Raji (cell line): ENCODE results near the gene TMEM98.

Source experiments
- POLR2A ChIP-seq: IDR thresholded peaks from 2 replicates; pipeline ENCODE4 v1.6.1; 2011; ENCODE audit warnings: low read depth, low read length, control low read depth; ENCODE audit not compliant: insufficient read depth

The TMEM98 gene

DNA sequence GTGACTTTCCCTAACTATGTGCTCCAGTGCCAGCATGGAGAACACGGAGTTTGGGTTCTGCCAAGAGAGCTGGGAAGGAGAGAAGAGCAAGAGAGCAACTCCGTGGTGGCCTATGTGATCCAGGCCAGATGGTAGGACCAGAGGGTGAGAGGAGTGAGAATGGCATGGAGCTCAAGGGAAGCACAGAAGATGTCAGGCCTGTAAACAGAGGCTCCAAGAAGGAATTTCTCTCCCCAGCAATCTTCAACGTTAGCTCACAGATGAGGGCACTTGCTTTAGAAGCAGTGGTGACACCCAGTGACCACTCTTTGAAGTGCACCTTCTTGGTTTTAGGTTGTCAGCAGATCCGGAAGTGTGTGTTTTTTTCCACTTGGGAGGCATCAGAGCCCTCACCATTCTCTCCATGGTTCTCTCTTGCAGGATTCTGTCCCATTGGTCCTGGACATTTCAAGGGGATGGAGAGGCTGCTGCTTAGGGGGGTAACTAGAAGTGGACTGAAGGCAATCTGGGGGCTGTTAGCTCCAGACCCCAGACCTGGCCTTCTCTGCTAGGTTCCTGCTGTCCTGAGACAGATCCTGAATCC lies 18.1 kb upstream of the TMEM98 start:
- TF ChIP-seq POLR2A: no peak

DNA sequence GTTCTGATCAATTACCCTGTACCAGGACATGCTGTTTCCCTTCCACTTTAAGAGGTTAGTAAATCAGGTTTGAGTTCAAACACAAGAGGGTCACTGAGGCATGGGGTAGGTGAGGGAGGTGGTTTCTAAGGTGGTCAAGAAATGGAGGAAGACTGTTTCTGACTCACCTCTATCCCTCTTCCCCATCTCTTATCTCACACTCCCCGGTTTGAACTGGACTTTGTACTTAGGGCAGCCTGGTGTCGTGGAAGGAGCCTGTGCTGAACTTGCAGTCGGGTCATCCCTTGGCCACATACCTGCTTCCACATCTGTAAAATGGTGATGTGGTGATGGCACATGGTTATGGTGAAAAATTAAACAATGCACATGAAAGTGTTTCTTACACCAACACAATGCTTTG lies 17.2 kb upstream of the TMEM98 start:
- TF ChIP-seq POLR2A: no peak

DNA sequence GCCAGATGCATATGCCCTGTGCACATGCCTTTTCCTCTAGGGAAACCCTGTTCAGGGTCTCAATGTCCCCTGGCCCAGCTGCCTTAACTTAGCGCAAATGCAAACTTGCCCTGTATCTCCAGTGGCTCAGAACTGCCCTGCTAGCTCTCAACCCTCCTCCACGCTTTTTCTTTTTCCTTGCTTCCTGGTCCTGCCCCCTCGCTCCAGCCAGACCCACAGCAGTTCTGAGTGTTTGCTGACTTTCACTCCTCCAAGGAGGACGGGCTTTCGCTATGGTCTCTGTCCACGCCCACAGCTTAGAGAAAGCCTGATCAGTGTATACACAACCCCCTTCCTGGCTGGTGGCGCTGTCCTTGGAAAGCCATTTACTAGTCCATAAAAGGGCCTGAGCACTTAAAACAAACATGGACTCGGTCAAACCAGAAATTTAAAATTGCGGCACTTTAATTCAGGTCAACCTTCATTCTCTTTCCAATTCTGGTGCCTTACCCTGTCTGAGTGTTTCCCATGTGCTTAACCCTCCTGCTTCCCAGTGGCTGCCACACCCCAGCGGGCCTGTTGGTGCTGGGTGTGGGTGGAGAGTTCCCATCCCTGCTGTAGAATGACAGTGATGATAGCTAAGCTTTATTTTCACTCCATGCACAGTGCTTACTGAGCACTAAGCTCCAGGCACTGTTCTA lies 15.6 kb upstream of the TMEM98 start:
- no peak for TF ChIP-seq POLR2A

DNA sequence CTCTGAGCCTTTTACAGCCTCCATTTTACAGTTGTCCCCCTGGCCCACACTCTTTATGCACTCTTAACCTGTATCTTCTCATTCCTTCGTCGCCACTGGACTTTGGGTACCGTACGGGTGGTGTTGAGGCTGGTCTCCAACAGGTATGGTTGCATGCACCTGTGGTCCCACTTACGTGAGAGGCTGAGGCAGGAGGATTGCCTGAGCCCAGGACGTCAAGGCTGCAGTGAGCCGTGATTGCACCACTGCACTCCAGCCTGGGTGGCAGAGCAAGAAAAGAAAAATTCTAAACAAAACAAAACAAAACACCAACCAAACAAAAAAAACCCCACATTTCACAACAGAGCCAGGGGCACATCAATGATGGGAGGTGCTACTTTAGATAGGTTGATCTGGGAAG lies 14.4 kb upstream of the TMEM98 start:
- no peak for TF ChIP-seq POLR2A

DNA sequence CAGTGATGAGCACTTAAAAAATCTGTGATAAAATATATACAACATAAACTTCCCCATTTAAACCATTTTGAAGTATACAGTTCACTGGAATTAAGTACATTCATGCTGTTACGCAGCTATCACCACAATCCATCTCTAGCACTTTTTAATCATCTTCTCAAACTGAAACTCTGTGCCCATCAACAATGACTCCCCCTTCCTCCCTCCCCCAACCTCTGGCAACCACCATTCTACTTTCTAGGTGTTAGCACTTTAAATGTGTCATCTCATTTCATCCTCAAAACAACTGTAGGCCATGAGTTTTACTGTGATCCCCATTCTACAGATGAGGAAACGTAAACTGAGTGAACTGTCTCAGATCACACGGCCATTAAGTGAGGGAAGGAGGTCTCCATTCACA lies 13.8 kb upstream of the TMEM98 start:
- TF ChIP-seq POLR2A: no peak

DNA sequence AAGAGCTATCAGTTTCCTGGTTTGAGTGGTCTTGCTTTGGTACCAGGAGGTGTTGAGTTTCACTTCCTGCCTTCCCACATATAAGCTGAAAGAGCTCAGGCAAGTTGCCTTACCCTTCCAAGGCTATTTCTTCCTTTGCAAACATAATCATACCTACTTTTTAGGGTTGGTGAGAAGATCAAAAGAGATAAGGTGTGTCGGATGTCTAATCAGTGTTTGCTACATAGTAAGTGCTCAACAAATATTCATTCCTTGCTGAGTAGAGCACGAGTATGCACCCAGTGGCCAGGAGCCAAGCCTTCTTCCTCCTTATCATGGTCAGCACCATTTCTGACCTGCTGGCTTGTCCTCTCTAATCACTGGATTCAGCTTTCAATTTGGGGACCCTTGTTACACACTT lies 12.7 kb upstream of the TMEM98 start:
- TF ChIP-seq POLR2A: no peak

DNA sequence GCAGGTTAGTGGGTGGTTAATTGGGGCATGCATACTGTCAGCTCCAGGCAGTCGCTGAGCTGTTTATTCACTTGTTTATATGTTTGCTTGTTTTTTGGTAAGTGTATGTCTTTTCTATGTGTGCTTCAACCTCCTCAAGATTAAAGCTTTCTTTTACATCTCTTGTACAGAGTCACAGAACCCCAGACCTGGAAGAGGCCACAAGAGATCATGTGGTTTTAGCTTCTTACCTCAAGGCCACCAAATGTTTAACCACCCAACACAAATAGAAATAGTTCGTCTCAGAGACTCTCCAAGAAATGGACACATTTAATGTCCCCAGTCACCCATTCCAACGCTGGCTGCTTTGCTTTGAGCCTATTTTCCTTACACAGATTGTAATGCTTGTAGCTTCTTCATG lies 11.8 kb upstream of the TMEM98 start:
- no peak for TF ChIP-seq POLR2A

DNA sequence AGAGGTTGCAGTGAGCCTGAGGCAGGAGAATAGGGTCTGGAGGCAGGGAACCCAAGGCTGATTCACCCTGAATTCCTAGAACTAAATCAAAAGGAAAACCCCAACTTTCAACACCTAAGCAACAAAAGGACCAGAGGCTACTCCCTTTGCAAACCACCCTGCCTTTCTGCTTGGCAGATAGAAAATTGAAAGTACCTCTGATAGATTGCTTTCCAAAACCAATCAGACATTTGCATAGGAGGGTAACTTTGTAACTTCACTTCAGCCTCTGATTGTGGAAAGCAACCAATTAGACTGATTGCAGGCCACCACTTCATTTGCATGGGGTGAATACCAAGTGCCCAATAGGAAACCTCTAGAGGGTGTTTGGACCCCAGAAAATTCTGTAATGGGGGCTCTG lies 10.9 kb upstream of the TMEM98 start:
- no peak for TF ChIP-seq POLR2A

DNA sequence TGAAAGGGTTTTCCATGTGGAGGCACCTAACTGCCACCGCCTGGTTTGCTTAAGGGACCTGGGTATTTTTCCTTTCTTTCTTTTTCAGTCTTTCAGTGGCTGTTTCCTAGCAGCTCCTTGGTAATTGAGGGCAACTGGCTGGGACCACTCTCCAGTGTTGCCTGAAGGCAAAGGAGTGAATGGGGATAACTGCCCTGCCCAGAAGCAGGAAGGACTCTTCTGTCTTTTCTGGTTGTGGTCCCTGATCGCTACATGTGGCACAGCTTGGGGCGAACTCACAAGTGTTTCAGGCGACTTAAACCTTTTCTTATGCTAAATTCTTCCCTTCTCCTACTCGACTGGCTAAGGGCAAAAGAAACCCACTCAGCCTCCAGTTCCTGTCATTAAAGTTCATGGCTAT lies 10.1 kb upstream of the TMEM98 start:
- TF ChIP-seq POLR2A: no peak

DNA sequence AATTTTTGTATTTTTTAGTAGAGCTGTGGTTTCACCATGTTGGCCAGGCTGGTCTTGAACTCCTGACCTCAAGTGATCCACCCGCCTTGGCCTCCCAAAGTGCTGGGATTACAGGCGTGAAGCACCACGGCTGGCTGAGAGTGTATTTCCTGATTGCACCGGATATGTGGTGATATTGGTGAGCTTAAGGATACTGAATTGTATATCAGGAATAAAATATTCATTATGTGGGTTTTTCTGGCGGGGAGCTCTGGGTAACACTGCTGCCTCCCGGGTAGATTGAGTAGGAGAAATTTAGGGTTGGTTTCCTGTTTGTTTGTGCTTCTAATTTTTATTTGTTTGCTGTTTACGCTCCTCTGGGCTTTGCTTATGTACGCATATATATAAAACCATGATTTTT lies 7.7 kb upstream of the TMEM98 start:
- TF ChIP-seq POLR2A: no peak

DNA sequence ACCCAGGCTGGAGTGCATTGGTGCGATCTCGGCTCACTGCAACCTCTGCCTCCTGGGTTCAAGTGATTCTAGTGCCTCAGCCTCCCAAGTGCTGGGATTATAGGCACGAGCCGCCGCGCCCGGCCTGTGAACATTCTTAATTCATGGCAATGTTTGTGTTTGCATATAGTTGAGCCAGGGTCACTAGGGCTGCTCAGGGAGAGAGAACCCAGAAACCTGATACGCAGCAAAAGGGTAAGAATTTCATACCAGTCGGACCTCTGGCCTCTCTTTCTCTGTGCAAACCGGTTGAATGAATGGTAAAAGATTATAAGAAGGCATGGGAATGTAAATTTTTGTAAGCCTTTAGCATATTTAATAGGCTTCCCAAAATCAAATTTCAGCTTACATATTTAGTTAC lies 6.9 kb upstream of the TMEM98 start:
- no peak for TF ChIP-seq POLR2A

DNA sequence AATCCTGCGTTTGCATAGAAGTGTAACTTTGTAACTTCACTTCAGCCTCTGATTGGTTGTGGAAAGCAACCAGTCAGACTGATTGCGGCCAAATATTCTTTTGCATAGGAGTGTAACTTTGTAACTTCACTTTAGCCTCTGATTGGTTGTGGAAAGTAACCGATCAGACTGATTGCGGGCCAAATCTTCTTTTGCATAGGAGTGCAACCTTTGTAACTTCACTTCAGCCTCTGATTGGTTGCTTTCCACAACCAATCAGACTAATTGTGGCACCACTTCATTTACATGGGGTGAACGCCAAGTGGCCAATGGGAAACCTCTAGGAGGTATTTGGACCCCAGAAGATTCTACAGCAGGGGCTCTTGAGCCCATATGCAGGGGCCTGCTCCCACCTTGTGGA lies 1.8 kb upstream of the TMEM98 start:
- TF ChIP-seq POLR2A: no peak

DNA sequence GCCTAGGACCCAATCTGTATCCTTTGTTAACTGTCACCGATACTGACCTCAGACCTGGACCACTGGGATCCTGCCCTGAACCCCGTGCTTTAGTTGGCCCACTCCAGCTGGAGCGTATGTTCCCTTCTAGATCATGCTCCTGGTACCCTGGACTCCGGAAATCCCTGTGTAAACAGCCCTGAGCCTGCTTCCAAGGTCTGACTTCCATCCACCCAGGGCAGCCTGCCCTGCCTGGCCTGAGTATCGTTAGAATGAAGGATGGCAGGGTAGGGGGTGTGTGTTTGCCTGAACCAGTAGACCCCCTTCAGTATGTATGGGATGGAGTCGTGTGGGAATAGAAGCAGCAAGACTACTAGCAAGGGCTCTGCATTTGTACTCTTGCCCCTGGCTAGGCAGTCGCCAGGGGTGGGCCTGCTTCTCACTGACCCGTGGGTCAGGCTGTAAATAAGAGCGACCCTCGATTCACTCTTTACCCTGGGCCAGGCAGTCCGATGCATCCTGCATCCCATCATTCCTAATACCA lies 691 bp upstream of the TMEM98 start:
- no peak for TF ChIP-seq POLR2A

DNA sequence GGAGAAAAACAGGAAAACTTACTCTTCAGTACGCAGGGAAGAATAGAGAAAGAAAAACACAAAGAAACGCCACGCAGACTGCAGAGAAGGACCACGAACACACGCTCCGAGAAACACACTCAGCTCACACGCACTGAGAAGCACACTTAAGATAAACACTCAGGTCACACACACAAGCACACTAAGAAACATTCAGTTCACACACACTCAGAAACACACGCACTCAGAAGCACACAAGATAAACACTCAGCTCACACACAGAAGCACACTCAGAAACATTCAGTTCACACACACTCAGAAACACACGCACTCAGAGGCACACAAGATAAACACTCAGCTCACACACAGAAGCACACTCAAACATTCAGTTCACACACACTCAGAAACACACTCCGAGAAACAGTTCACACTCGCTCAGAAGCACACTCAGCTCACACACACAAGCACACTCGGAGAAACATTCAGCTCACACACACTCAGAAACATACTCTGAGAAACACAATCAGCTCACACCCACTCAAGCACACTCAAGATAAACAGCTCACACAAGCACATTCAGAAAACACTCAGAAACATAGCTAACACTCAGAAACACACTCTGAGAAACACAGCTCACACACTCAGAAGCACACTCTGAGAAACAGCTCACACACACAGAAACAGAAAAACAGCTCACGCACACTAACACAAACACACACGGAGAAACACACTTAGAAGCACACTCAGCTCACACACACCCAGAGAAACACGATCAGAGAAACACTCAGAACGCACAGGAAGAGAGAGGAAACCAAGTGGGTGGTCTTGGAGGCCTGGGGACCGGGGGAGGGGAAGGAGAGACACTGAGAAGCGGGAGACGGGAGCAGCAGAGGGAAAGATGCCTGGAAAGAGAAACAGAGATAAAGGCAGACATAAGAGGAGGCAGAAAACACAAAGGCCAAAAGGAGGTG lies 908 bp downstream of the TMEM98 start:
- TF ChIP-seq POLR2A: no peak

DNA sequence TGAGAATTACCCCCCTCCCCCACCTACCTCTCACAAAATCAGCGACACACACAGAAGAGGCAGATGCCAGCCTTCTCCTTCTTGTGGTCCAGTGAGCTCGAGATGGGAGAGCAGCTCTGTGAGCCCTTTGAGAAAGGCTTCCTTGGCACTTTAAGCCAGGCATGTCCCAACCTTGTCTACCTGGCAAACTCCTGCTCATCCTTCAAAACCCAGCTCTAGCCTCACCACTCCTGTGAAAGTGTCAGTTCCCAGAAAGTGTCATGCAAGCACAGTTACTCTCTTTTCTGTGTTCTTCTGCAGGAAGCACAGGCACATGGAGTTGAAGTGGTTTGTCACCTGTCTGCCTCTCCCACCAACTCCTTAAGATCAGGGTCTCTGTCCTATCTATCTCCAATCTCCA lies 1.6 kb downstream of the TMEM98 start:
- TF ChIP-seq POLR2A: no peak

DNA sequence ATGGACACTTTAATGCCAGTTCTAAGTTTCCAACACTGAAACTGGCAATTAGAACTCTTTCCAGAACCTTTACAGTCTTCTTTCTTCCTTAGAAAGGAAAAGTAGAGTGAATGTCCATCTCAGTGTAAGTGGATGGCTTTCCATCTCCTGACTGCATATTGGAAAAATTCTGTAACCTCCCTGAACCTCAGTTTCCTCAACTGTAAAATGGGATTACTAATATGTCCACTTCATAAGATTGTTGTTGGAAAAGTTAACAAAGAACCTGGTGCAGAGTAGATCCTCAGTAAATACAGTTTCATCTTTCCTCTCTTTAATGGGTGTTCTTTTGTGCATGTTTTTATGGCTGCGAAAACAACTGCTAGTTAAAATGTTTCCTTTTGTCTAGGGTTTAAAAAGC lies 2.6 kb downstream of the TMEM98 start:
- TF ChIP-seq POLR2A: no peak
